ENCODE measurements around the gene VPS37B. TPM values are rescaled to one million over a fixed set of nuclear protein-coding genes. Genes with fewer than 3 reads are reported as not detected.

The VPS37B gene
- total RNA-seq, 4 donors from 2014 or later: 3.3 to 21.6 (median 20.2) TPM

- intact Hi-C loops (cut with DNase I; ENCODE audit: low total_unique reads): no loop called here
- H3K36me3 ChIP-seq: no peaks in the 10 kb centered on the region
- TF ChIP-seq POLR2A (IDR thresholded peaks at IDR 0.05) (no peak), CTCF (IDR thresholded peaks at IDR 0.05) (no peak)
- no peak overlapping the region for H3K27ac ChIP-seq
- H3K27me3 ChIP-seq: no peaks in the 10 kb centered on the region
- DNase-seq: no peak
- H3K9me3 ChIP-seq: no peaks in the 10 kb centered on the region
- peaks cover 0 to 6% of the 10 kb centered on the region in 2 donors for H3K4me1 ChIP-seq
- H3K4me3 ChIP-seq: no peak overlapping the region
These were observed 21.8 kb downstream of the VPS37B start for GRCh38 chr12:122874081-122874480.

GRCh38 chr12:122873540-122873939 lies 22.4 kb downstream of the VPS37B start:
- intact Hi-C loops (cut with DNase I; ENCODE audit: low total_unique reads): no loop called here
- no peak for TF ChIP-seq CTCF (IDR thresholded peaks at IDR 0.05)
- TF ChIP-seq POLR2A (IDR thresholded peaks at IDR 0.05): no peak
- H3K36me3 ChIP-seq: no peaks in the 10 kb centered on the region
- H3K4me1 ChIP-seq: peaks cover 0 to 6% of the 10 kb centered on the region in 2 donors
- DNase-seq: no peak
- peak overlapping the region; percentile 76 to 84 for H3K27ac ChIP-seq
- H3K27me3 ChIP-seq: no peaks in the 10 kb centered on the region
- no peak overlapping the region for H3K4me3 ChIP-seq
- H3K9me3 ChIP-seq: no peaks in the 10 kb centered on the region

- no peak overlapping the region for H3K4me3 ChIP-seq
These were observed 23.0 kb downstream of the VPS37B start for GRCh38 chr12:122872815-122873361.

GRCh38 chr12:122871851-122872780 lies 23.8 kb downstream of the VPS37B start:
- H3K9me3 ChIP-seq: no peaks in the 10 kb centered on the region
- no peaks in the 10 kb centered on the region for H3K36me3 ChIP-seq
- TF ChIP-seq CTCF (IDR thresholded peaks at IDR 0.05): no peak
- TF ChIP-seq POLR2A (IDR thresholded peaks at IDR 0.05): peak in 1 of 2 donors; percentile 32
- peak; percentile 34 to 51 for DNase-seq
- H3K27ac ChIP-seq: peak overlapping the region; percentile 76 to 84
- intact Hi-C loops (cut with DNase I; ENCODE audit: low total_unique reads): no loop called here
- no peaks in the 10 kb centered on the region for H3K27me3 ChIP-seq
- peaks cover 0 to 6% of the 10 kb centered on the region in 2 donors for H3K4me1 ChIP-seq
- peak overlapping the region; percentile 1 to 22 for H3K4me3 ChIP-seq

More at GRCh38 chr12:122872815-122873361, 23.0 kb downstream of the VPS37B start:
- Histone ChIP-seq H3K27ac (peak overlapping the region; percentile 76 to 84), H3K36me3 (no peaks in the 10 kb centered on the region), H3K4me1 (peaks cover 0 to 6% of the 10 kb centered on the region in 2 donors), H3K9me3 (no peaks in the 10 kb centered on the region), H3K27me3 (no peaks in the 10 kb centered on the region)
- TF ChIP-seq CTCF (IDR thresholded peaks at IDR 0.05) (no peak), POLR2A (IDR thresholded peaks at IDR 0.05) (no peak)
- no peak for DNase-seq
- intact Hi-C loops (cut with DNase I; ENCODE audit: low total_unique reads): no loop called here

All from uterus (tissue), 4 donors.